Colon (tissue), 2 donors: Measurements from ENCODE around the gene PADI1.
"Not testable (repeated sequence)": the region's sequence is repeated elsewhere in the genome, so short reads cannot be mapped to it uniquely, and the experiment has no call there.

Source experiments
- FAIRE-seq: peaks from 2 replicates; lab custom pipeline; 2012; peaks lifted over from hg19 to GRCh38; lab: Jason Lieb, UNC
- donor health status: control.
- donor health status: control.

Gene PADI1

GRCh38 chr1:17217607-17218006 lies 12.7 kb downstream of the PADI1 start:
- no peak for FAIRE-seq

DNA sequence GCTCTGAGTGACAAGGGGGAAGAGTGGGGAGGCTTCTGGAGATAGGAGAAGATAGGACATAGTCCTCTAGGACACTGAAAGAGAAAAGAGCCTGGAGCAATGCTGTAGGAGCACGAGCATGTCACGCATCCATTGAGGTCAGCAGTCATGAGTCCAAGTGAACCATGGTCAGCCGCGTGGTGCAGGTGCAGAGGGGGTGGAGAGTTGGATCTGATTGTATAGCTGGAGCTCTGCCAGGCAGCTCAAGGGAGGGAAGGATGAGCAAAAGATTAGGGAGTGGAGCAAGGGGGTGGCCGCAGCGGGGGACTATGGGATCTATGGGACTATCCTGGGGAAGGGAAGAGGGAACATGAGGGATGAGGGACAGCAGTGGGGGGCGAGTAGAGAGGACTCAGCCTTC lies 14.0 kb downstream of the PADI1 start:
- no peak for FAIRE-seq

GRCh38 chr1:17220287-17220686 lies 15.4 kb downstream of the PADI1 start:
- no peak for FAIRE-seq

- FAIRE-seq, result no peak
Measured at GRCh38 chr1:17222557-17222956, 17.6 kb downstream of the PADI1 start.

DNA sequence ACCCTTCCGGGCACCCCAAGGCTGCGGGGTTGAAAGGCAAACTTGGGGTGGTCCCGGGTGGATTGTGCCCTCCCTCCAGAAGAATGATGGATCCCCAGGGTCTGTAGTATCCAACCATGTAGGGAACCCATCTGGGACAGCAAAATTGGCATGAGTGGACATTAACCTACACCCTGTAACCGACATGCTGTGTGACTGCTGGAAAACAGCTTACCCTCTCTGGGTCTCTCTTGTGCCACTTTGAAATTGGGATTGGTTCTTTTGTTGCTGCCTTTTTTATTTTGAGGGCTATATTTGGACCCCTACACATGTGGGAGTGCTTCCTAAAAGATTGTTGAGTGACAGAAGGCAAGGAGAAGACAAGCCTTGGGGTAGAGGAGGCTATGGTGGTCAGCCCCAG lies 19.5 kb downstream of the PADI1 start:
- FAIRE-seq, result no peak

DNA sequence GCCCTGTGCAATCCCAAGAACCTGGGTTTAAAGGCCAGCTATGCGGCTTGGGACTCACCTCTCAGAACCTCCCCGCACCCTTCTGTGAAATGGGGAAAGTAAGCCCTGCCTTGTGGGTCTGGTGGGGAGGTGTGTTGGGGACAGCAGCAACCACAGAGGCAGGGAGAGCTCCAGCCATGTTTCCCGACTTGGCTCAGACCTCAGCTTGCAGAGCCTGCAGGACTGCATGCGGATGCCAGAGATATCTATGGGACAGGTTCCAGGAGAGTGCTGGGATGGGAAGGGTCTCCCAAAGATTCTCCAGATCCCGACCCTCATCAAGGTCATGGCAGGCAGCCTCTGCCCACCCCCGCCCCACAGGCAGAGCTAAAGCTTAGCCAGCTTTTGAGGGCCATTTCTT lies 20.2 kb downstream of the PADI1 start:
- FAIRE-seq, result no peak

DNA sequence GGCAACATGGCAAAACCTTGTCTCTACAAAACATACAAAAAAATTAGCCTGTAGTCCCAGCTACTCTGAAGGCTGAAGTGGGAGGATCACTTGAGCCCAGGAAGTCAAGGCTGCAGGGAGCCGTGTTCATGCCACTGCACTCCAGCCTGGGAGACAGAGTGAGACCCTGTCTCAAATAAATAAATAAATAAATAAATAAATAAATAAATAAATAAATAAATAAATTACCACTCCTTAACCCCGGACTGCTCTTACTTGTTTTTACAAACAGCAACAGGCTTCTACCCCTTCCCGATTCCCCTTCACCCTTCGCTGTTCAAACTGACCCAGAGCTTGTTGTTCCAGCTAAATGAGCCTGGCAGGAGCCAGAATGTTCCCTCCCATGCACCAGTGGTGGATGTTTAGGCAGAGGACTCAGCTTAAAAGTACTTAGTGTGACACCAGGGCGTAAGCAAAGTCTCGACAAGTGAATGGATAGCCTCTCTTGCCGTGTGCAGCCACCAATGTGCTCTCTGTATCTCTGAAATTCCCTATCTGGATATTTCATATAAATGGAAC lies 22.5 kb downstream of the PADI1 start:
- no peak for FAIRE-seq

DNA sequence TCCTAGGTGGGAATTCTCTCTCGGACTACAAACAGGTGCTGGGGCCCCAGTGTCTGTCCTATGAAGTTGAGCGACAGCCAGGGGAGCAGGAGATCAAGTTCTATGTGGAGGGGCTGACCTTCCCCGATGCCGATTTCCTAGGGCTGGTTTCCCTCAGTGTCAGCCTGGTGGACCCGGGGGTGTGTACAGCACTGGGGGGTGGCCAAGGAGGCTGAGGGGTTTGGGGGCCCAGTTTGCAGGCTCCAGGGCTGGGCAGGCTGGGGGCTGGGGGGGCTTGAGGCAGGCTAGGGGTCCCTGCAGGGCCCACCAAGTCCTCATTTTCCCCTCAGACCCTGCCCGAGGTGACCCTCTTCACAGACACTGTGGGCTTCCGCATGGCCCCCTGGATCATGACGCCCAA lies 23.7 kb downstream of the PADI1 start:
- no peak for FAIRE-seq

DNA sequence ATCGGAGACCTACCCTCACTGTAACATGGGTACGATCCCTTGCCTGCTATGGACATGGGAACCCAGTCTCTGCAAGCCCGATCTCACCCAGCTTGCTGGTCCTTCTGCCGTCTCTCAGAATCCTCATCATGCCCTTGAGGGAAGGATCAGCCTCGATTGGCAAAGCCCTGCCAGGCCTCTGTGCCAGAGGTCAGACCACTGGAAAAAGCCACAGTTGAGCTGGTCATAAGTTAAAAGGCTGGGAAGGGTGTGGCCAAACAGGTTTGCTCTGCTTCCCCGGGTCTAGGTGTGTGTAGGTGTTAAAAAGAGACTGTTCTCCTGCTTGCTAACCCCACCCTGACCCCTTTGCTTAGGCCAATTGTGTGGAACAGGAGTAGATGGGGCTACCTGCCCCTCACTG lies 24.5 kb downstream of the PADI1 start:
- FAIRE-seq, result no peak

GRCh38 chr1:17230106-17230505 lies 25.2 kb downstream of the PADI1 start:
- no peak for FAIRE-seq

- no peak for FAIRE-seq
Measured at GRCh38 chr1:17230671-17231310, 25.9 kb downstream of the PADI1 start.

- no peak for FAIRE-seq
Measured at GRCh38 chr1:17232759-17233661, 28.1 kb downstream of the PADI1 start.

GRCh38 chr1:17233675-17234320 lies 28.9 kb downstream of the PADI1 start:
- FAIRE-seq, result no peak

- no peak for FAIRE-seq
Measured at GRCh38 chr1:17234405-17234804, 29.5 kb downstream of the PADI1 start.

DNA sequence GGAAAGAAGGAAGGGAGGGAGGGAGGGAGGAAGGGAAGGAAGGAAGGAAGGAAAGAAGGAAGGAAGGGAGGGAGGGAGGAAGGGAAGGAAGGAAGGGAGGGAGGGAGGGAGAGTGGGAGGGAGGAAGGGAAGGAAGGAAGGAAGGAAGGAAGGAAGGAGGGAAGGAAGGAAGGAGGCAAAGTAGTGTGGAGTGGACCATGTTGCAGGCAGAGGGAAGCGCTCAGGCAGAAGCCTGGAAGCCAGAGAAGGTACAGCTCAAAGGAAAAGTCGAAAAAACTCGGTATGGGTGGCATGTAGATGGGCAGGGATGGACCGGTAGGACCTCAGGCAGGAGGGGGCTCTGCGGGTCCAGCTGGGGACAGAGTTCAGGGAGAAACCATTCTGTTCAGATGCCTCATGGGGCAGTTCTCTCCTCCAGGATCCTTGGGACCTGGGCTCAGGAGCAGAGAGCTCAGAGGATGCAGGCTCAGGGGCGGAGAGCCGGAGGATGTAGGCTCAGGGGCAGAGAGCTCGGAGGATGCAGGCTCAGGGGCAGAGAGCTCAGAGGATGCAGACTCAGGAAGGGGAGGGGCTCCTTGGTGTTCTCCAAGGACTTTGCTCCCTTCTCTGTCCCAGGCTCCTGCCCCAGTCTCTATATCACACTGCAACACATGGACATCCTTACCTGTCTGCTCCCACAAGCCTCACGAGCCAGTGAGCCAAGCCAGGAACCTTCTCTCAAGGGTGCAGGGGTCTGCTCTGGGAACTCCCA lies 30.4 kb downstream of the PADI1 start:
- no peak for FAIRE-seq

DNA sequence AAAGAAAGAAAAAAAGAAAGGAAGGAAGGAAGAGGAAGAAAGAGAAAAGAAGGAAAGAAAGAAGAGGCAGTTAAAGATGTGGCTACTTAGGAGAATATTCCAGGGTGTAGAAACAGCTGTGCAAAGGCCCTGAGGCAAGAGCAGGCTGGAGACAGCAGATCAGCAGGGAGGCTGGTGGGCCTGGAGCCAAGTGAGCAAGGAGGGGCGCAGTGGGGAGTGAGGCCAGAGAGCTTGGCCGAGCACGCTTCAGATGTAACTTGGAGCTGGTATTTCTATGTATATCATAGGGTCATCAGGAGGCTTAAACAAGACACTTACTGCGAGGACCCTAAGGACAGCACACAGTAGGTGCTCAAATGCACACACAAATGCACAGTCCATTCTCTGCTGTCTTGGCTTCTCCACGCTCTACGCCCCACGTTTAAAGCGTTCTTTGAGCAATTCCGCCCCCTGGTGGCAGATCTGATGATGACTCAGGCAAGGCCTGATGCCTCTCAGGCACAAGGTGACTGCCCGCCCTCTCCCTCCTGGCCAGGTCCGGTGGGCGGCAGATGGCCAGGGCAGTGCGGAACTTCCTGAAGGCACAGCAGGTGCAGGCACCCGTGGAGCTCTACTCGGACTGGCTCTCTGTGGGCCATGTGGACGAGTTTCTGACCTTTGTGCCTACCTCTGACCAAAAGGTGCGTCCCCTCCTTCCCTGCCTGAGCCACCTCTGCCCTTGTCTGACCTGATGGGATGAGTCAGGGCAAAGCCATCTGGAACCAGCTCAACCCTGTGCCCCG lies 32.0 kb downstream of the PADI1 start:
- FAIRE-seq, result no peak

DNA sequence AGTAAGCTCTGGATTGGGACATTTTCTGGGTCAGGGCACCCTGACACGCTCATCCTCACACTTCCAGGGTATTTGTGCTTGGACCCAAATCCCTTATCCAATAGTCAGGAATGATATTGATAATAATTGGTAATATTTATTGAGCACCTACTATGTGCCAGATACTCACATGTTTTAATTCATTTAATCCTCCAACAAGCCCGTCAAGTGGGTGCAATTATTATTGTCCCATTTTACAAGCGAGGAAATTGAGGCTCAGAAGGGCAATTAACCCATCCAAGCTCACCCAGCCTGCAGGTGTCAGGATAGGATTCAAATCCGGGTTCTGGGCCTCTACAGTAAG lies 32.6 kb downstream of the PADI1 start:
- no peak for FAIRE-seq

- no peak for FAIRE-seq
Measured at GRCh38 chr1:17239420-17239819, 34.5 kb downstream of the PADI1 start.

GRCh38 chr1:17241011-17241779 lies 36.3 kb downstream of the PADI1 start:
- not testable (repeated sequence) for FAIRE-seq

DNA sequence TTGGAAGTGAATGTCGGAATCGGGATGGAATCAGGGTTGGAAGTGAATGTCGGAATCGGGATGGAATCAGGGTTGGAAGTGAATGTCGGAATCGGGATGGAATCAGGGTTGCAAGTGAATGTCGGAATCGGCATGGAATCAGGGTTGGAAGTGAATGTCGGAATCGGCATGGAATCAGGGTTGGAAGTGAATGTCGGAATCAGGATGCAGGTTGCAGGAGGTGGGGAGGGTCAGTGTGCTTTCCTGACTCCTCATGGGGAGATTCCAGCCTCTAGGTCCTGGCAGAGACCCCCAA lies 36.8 kb downstream of the PADI1 start:
- not testable (repeated sequence) for FAIRE-seq

DNA sequence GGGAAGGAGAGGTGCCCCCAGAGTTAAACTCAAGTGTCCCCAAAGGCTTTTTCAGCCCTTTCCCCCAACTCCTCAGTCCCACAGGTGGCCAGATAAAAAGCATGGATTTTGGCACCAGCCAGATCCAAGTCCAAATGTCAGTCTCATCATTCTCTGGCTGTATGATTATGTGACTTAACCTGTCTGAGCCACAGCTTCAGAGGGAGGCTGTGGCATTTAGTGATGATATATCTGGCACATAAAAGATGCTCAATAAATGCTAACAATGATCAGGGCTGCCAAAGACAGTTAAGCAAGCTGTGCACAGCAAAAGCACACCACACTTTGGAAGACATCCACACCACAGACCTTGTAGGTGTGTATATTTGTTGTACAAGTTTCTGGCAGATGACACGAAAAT lies 38.3 kb downstream of the PADI1 start:
- FAIRE-seq, result no peak
